Astrocyte of the spinal cord (primary cell): Measurements from ENCODE around the gene DHRS7.

Experiments
- DNase-seq: peaks from one replicate; pipeline ENCODE4 v3.0.0; 2011; ENCODE audit warnings: low read depth, low spot score
- H3K4me3 ChIP-seq: 2 replicates; pipeline ENCODE4 v1.5.1; 2011; ENCODE audit warnings: low read depth, mild to moderate bottlenecking, low read length, moderate library complexity
- CTCF ChIP-seq: IDR thresholded peaks from 2 replicates; pipeline ENCODE4 v1.5.1; 2012; ENCODE audit warnings: low read depth, mild to moderate bottlenecking, low read length, inconsistent platforms
- in situ Hi-C: cut with HindIII; loops from 2 replicates; pipeline ENCODE4 v1.10.0; 2017; ENCODE audit warnings: low sequenced_read_pairs

The DHRS7 gene

GRCh38 chr14:60166142-60166541 lies 944 bp upstream of the DHRS7 start:
- no peak for DNase-seq
- in situ Hi-C loops: no loop called here
- TF ChIP-seq CTCF: no peak
- H3K4me3 ChIP-seq: no peak overlapping the region

GRCh38 chr14:60165547-60165876 lies 314 bp upstream of the DHRS7 start:
- in situ Hi-C loops: no loop called here
- H3K4me3 ChIP-seq: peak overlapping the region; percentile 92
- DNase-seq: no peak
- no peak for TF ChIP-seq CTCF

- TF ChIP-seq CTCF: no peak
- DNase-seq: no peak
- H3K4me3 ChIP-seq: peak overlapping the region; percentile 92
- in situ Hi-C loops: no loop called here
These were observed 840 bp downstream of the DHRS7 start for GRCh38 chr14:60164404-60164711.

- in situ Hi-C loops: no loop called here
- no peak for TF ChIP-seq CTCF
- DNase-seq: no peak
- peak overlapping the region; percentile 92 for H3K4me3 ChIP-seq
These were observed 1.5 kb downstream of the DHRS7 start for GRCh38 chr14:60163693-60164092.

GRCh38 chr14:60161196-60162107 lies 3.7 kb downstream of the DHRS7 start:
- no peak for TF ChIP-seq CTCF
- DNase-seq: no peak
- in situ Hi-C loops: no loop called here
- no peak overlapping the region for H3K4me3 ChIP-seq

GRCh38 chr14:60160422-60160821 lies 4.8 kb downstream of the DHRS7 start:
- H3K4me3 ChIP-seq: no peak overlapping the region
- DNase-seq: no peak
- in situ Hi-C loops: no loop called here
- no peak for TF ChIP-seq CTCF
